ENCODE data around the gene CARS1.

GRCh38 chr11:3004481-3004880, 52.7 kb downstream of the CARS1 start:
- TF ChIP-seq CTCF (IDR thresholded peaks at IDR 0.05; ENCODE audit: insufficient read depth, low read length) (no peak), POLR2AphosphoS5 (IDR thresholded peaks at IDR 0.05; ENCODE audit: low read depth) (no peak)

Measured in HL-60 (cell line).